Dendritic cell treated with granulocyte-macrophage colony-stimulating factor and Interleukin-4, amounts not matched to agents 40 ng/mL and 50 ng/mL, for 4 days (primary cell): ENCODE data around the gene IQGAP2.
"Not testable (repeated sequence)": the region's sequence is repeated elsewhere in the genome, so short reads cannot be mapped to it uniquely, and the experiment has no call there.

ENCODE experiments used
- H3K27ac Mint-ChIP-seq: one replicate; pipeline ENCODE4 v1.8.0; 2022; ENCODE audit warnings: mild to moderate bottlenecking, mixed read lengths
- H3K27me3 Mint-ChIP-seq: one replicate; pipeline ENCODE4 v1.8.0; 2022; ENCODE audit warnings: mild to moderate bottlenecking, mixed read lengths
- H3K36me3 Mint-ChIP-seq: one replicate; pipeline ENCODE4 v1.8.0; 2022; ENCODE audit warnings: low read depth, mixed read lengths
- H3K4me1 Mint-ChIP-seq: one replicate; pipeline ENCODE4 v1.8.0; 2022; ENCODE audit warnings: low read depth, mixed read lengths
- H3K4me3 Mint-ChIP-seq: one replicate; pipeline ENCODE4 v1.8.0; 2022; ENCODE audit warnings: mild to moderate bottlenecking, moderate library complexity, mixed read lengths
- H3K9me3 Mint-ChIP-seq: one replicate; pipeline ENCODE4 v1.8.0; 2022; ENCODE audit warnings: mixed read lengths
- intact Hi-C: fragments of 100-400 bp; cut with micrococcal nuclease; formaldehyde crosslinking; loops from one replicate; pipeline ENCODE4 v1.15.0; 2022

Gene IQGAP2

GRCh38 chr5:76663573-76663972, 260.5 kb downstream of the IQGAP2 start:
- no peak overlapping the region for H3K27ac Mint-ChIP-seq
- H3K4me3 Mint-ChIP-seq, result no peak overlapping the region
- H3K36me3 Mint-ChIP-seq, result peaks cover 84% of the 10 kb centered on the region
- intact Hi-C loops, result no loop called here
- H3K9me3 Mint-ChIP-seq, result no peaks in the 10 kb centered on the region
- H3K4me1 Mint-ChIP-seq, result peaks cover 12% of the 10 kb centered on the region
- H3K27me3 Mint-ChIP-seq, result no peaks in the 10 kb centered on the region

GRCh38 chr5:76664079-76664478, 261.0 kb downstream of the IQGAP2 start:
- no peak overlapping the region for H3K4me3 Mint-ChIP-seq
- H3K9me3 Mint-ChIP-seq, result no peaks in the 10 kb centered on the region
- H3K27ac Mint-ChIP-seq, result no peak overlapping the region
- H3K27me3 Mint-ChIP-seq, result no peaks in the 10 kb centered on the region
- peaks cover 83% of the 10 kb centered on the region for H3K36me3 Mint-ChIP-seq
- H3K4me1 Mint-ChIP-seq, result peaks cover 12% of the 10 kb centered on the region
- intact Hi-C loops, result no loop called here

GRCh38 chr5:76667495-76667894, 264.4 kb downstream of the IQGAP2 start:
- peaks cover 12% of the 10 kb centered on the region for H3K4me1 Mint-ChIP-seq
- H3K36me3 Mint-ChIP-seq, result peaks cover 90% of the 10 kb centered on the region
- H3K27me3 Mint-ChIP-seq, result no peaks in the 10 kb centered on the region
- no peak overlapping the region for H3K27ac Mint-ChIP-seq
- no peak overlapping the region for H3K4me3 Mint-ChIP-seq
- H3K9me3 Mint-ChIP-seq, result no peaks in the 10 kb centered on the region
- intact Hi-C loops, result no loop called here

GRCh38 chr5:76669245-76669644, 266.2 kb downstream of the IQGAP2 start:
- peaks cover under 1% of the 10 kb centered on the region for H3K4me1 Mint-ChIP-seq
- H3K27me3 Mint-ChIP-seq, result no peaks in the 10 kb centered on the region
- intact Hi-C loops, result no loop called here
- H3K4me3 Mint-ChIP-seq, result no peak overlapping the region
- no peak overlapping the region for H3K27ac Mint-ChIP-seq
- no peaks in the 10 kb centered on the region for H3K9me3 Mint-ChIP-seq
- H3K36me3 Mint-ChIP-seq, result peaks cover 88% of the 10 kb centered on the region

- H3K4me3 Mint-ChIP-seq, result no peak overlapping the region
- no peaks in the 10 kb centered on the region for H3K27me3 Mint-ChIP-seq
- intact Hi-C loops, result no loop called here
- no peaks in the 10 kb centered on the region for H3K9me3 Mint-ChIP-seq
- H3K27ac Mint-ChIP-seq, result no peak overlapping the region
- no peaks in the 10 kb centered on the region for H3K4me1 Mint-ChIP-seq
- peaks cover 85% of the 10 kb centered on the region for H3K36me3 Mint-ChIP-seq
Observed at GRCh38 chr5:76670508-76670907, 267.4 kb downstream of the IQGAP2 start.

- Mint-ChIP-seq H3K27me3 (no peaks in the 10 kb centered on the region), H3K9me3 (no peaks in the 10 kb centered on the region), H3K36me3 (peaks cover 86% of the 10 kb centered on the region), H3K4me3 (no peak overlapping the region), H3K4me1 (no peaks in the 10 kb centered on the region), H3K27ac (no peak overlapping the region)
- intact Hi-C loops, result no loop called here
Observed at GRCh38 chr5:76672242-76672641, 269.2 kb downstream of the IQGAP2 start.

- intact Hi-C loops, result no loop called here
- Mint-ChIP-seq H3K27ac (no peak overlapping the region), H3K4me3 (no peak overlapping the region), H3K36me3 (peaks cover 86% of the 10 kb centered on the region), H3K9me3 (no peaks in the 10 kb centered on the region), H3K4me1 (no peaks in the 10 kb centered on the region), H3K27me3 (no peaks in the 10 kb centered on the region)
Observed at GRCh38 chr5:76673125-76673524, 270.0 kb downstream of the IQGAP2 start.

- Mint-ChIP-seq H3K4me1 (no peaks in the 10 kb centered on the region), H3K27ac (no peak overlapping the region), H3K36me3 (peaks cover 92% of the 10 kb centered on the region), H3K27me3 (no peaks in the 10 kb centered on the region), H3K4me3 (no peak overlapping the region), H3K9me3 (no peaks in the 10 kb centered on the region)
- intact Hi-C loops, result no loop called here
Observed at GRCh38 chr5:76674330-76675066, 271.4 kb downstream of the IQGAP2 start.

- H3K27me3 Mint-ChIP-seq, result no peaks in the 10 kb centered on the region
- H3K27ac Mint-ChIP-seq, result no peak overlapping the region
- H3K36me3 Mint-ChIP-seq, result peaks cover 92% of the 10 kb centered on the region
- H3K9me3 Mint-ChIP-seq, result no peaks in the 10 kb centered on the region
- no peaks in the 10 kb centered on the region for H3K4me1 Mint-ChIP-seq
- intact Hi-C loops, result no loop called here
- H3K4me3 Mint-ChIP-seq, result no peak overlapping the region
Observed at GRCh38 chr5:76675364-76675763, 272.3 kb downstream of the IQGAP2 start.

- Mint-ChIP-seq H3K36me3 (peaks cover 85% of the 10 kb centered on the region), H3K27me3 (no peaks in the 10 kb centered on the region), H3K4me3 (no peak overlapping the region), H3K27ac (no peak overlapping the region), H3K4me1 (no peaks in the 10 kb centered on the region), H3K9me3 (no peaks in the 10 kb centered on the region)
- intact Hi-C loops, result no loop called here
Observed at GRCh38 chr5:76677849-76678472, 274.9 kb downstream of the IQGAP2 start.

- H3K4me1 Mint-ChIP-seq, result no peaks in the 10 kb centered on the region
- no peaks in the 10 kb centered on the region for H3K9me3 Mint-ChIP-seq
- peaks cover 86% of the 10 kb centered on the region for H3K36me3 Mint-ChIP-seq
- no peak overlapping the region for H3K4me3 Mint-ChIP-seq
- no peaks in the 10 kb centered on the region for H3K27me3 Mint-ChIP-seq
- no peak overlapping the region for H3K27ac Mint-ChIP-seq
- intact Hi-C loops, result no loop called here
Observed at GRCh38 chr5:76679231-76679630, 276.1 kb downstream of the IQGAP2 start.

- H3K36me3 Mint-ChIP-seq, result peaks cover 87% of the 10 kb centered on the region
- H3K27me3 Mint-ChIP-seq, H3K9me3 Mint-ChIP-seq, H3K4me3 Mint-ChIP-seq, H3K4me1 Mint-ChIP-seq, intact Hi-C loops, H3K27ac Mint-ChIP-seq: not testable (repeated sequence)
Observed at GRCh38 chr5:76680826-76681225, 277.7 kb downstream of the IQGAP2 start.

GRCh38 chr5:76681287-76681686, 278.2 kb downstream of the IQGAP2 start:
- H3K36me3 Mint-ChIP-seq, result peaks cover 87% of the 10 kb centered on the region
- H3K27me3 Mint-ChIP-seq, result no peaks in the 10 kb centered on the region
- H3K4me3 Mint-ChIP-seq, result no peak overlapping the region
- no peaks in the 10 kb centered on the region for H3K4me1 Mint-ChIP-seq
- H3K27ac Mint-ChIP-seq, result no peak overlapping the region
- H3K9me3 Mint-ChIP-seq, result no peaks in the 10 kb centered on the region
- intact Hi-C loops, result no loop called here

- no peaks in the 10 kb centered on the region for H3K9me3 Mint-ChIP-seq
- peaks cover 87% of the 10 kb centered on the region for H3K36me3 Mint-ChIP-seq
- H3K4me3 Mint-ChIP-seq, result no peak overlapping the region
- H3K4me1 Mint-ChIP-seq, result no peaks in the 10 kb centered on the region
- H3K27ac Mint-ChIP-seq, result no peak overlapping the region
- no peaks in the 10 kb centered on the region for H3K27me3 Mint-ChIP-seq
- intact Hi-C loops, result loop anchor here (2.0 kb wide), 1 partner anchor 72 kb away; no protein-coding TSS in a partner anchor
Observed at GRCh38 chr5:76682387-76682786, 279.3 kb downstream of the IQGAP2 start.
